Choroid plexus epithelial cell (primary cell): ENCODE results near the gene GPR68.

ENCODE experiments used
- DNase-seq: peaks from one replicate; pipeline ENCODE4 v3.0.0-alpha.2; 2010; ENCODE audit warnings: low read depth
- H3K4me3 ChIP-seq: 2 replicates; pipeline ENCODE4 v1.5.1; 2011; ENCODE audit warnings: low read depth, mild to moderate bottlenecking, control low read depth, low read length, moderate library complexity
- TF ChIP-seq, protein P1 (sequence below): conservative IDR thresholded peaks from 2 replicates; pipeline ENCODE4 v1.5.1; 2011; ENCODE audit warnings: low read depth, mild to moderate bottlenecking, control low read depth, inconsistent platforms, low read length, moderate library complexity

The GPR68 gene, protein sequence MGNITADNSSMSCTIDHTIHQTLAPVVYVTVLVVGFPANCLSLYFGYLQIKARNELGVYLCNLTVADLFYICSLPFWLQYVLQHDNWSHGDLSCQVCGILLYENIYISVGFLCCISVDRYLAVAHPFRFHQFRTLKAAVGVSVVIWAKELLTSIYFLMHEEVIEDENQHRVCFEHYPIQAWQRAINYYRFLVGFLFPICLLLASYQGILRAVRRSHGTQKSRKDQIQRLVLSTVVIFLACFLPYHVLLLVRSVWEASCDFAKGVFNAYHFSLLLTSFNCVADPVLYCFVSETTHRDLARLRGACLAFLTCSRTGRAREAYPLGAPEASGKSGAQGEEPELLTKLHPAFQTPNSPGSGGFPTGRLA

DNA sequence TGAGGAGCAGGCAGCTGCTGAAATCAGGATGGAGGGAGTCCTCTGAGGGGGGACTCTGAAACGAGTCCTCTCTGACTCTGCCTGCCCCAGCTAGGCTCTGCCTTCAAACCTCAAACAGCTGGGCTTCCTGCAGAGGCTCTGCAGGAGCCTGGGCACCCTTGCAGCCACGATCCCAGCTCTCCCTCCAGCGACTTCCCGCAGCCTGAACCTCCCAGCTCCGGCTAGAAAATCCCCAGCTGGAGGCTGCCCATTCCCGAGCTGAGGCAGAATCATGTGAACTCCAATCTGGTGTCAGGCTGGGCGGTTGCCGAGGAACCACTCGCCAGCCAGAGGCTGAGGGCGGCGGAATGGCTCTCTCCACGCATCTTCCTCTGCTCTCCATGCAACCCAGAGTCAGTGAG is at the start of gene GPR68:
GPR68 (minus strand) TSS at position 204 of the 401 bp plus-strand sequence. CDS start 9,654 bp downstream, outside the sequence.
- H3K4me3 ChIP-seq = no peak within 1 kb of the TSS
- peak; percentile 56 for DNase-seq
- TF ChIP-seq, protein P1, sequence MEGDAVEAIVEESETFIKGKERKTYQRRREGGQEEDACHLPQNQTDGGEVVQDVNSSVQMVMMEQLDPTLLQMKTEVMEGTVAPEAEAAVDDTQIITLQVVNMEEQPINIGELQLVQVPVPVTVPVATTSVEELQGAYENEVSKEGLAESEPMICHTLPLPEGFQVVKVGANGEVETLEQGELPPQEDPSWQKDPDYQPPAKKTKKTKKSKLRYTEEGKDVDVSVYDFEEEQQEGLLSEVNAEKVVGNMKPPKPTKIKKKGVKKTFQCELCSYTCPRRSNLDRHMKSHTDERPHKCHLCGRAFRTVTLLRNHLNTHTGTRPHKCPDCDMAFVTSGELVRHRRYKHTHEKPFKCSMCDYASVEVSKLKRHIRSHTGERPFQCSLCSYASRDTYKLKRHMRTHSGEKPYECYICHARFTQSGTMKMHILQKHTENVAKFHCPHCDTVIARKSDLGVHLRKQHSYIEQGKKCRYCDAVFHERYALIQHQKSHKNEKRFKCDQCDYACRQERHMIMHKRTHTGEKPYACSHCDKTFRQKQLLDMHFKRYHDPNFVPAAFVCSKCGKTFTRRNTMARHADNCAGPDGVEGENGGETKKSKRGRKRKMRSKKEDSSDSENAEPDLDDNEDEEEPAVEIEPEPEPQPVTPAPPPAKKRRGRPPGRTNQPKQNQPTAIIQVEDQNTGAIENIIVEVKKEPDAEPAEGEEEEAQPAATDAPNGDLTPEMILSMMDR = no peak

DNA sequence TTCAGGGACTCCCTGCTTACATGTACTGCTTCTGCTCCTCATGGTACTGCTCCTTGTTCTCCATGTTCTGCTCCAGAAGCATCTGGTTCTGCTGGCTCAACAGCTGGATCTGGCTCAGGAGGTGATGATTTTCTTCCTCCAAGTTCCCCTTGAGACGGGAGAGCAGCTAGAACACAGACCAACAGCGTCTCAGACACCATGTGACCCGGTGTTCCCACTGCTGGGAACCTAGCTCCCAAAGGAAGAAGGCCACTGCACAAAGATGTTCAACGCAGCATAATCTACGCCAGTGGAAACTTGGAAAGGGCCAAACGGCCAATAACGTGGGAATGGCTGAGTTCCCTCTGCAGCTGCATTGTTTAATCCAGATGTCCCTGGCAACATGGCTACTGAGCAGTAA is 49.6 kb upstream of the GPR68 start:
- H3K4me3 ChIP-seq = no peak overlapping the region
- no peak for DNase-seq
- TF ChIP-seq, protein P1 = no peak

DNA sequence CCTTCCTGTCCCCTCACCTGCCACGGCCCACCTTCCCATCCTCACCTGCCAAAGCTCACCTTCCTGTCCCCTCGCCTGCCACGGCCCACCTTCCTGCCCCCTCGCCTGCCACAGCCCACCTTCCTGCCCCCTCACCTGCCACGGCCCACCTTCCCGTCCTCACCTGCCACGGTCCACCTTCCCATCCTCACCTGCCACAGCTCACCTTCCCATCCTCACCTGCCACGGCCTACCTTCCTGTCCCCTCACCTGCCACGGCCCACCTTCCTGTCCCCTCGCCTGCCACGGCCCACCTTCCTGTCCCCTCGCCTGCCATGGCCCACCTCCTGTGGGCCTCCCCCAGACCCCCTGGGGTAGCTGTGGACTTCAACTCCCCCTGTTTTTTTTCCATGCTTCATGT is 48.8 kb upstream of the GPR68 start:
- H3K4me3 ChIP-seq = no peak overlapping the region
- TF ChIP-seq, protein P1 = no peak
- DNase-seq = no peak

DNA sequence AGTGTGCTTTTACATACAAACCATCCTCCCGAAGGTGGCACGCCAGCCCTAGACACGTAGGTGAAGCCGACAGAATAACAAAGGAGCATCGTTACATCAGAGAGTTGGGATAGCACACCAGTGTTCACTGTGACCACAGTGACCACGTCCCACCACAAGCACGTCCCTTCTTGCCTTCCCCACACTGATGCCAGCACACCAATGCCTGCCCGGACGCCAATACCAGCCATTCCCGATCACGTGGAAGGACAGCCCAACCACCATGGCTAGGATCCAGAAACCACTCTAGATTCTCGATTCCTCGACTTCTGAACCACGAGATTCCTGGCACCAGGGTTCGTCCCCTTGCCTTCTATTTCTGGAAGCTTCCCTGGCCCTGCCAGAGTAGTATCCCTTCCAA is 48.0 kb upstream of the GPR68 start:
- TF ChIP-seq, protein P1 = no peak
- H3K4me3 ChIP-seq = no peak overlapping the region
- DNase-seq = no peak

DNA sequence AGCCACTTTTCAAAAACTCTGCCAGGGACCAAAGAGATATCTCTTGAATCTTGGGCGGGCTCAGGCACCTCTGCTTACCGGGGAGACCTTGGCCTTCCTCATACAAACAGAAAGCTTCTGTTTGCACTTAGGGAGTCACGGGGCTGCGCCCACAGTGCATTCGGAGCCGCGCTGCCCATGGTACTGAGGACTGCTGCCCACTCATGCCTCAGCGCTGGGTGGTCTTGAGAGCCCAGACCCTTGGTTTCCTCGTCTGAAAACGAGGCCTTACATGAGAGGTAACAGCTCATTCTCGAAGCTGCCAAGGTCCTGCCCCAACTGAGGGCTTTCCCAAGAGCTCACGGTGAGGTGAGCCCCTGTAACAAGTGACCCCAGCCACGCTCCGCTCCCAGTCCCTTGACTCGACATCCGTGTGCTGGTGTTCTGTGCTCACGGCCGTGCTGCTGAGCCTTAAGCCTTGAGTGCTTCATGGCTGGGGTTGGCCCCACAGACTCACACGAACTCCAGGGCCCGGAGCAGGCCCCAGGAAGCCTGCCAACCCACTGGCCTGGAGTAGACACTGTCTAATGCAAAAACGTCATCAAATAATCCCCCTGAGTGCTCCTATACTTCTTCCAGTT is 47.4 kb upstream of the GPR68 start:
- TF ChIP-seq, protein P1 = no peak
- no peak for DNase-seq
- no peak overlapping the region for H3K4me3 ChIP-seq

DNA sequence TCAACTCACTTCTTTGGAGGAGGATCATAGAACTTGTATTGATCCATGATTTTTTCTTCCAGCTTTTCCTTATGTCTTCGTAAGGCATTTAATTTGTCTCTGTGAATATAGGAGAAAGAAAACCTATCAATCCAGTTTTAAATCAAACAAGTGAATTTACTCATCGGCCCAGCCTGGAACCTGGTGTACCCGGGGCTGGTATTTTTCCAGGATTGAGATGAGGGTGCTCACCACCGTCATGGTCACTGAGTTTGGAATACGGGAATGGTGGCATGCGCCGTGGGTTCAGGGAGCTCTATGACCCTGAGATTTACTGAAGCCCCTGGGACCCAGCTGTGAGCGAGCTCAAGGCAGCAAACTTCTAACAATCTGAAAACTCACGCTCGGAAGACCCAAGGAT is 46.5 kb upstream of the GPR68 start:
- no peak overlapping the region for H3K4me3 ChIP-seq
- no peak for DNase-seq
- TF ChIP-seq, protein P1 = no peak
